IMR-90 (cell line): ENCODE measurements around the gene BMP7. TPM values are rescaled to one million over a fixed set of nuclear protein-coding genes. Genes with fewer than 3 reads are reported as not detected.

Experiments used
- ATAC-seq: fragments of 200-7000 bp; cut with Tn5 transposase; 2 replicates; pipeline ENCODE4 v1.9.1; 2020; ENCODE audit warnings: low read depth, mild to moderate bottlenecking, moderate library complexity
- Bru-seq: library from RNA; stranded (reverse); fragments of 400-500 nt; gene quantifications from one replicate; lab custom pipeline; 2021; lab: Mats Ljungman, UMichigan
- BruChase-seq, 2 experiments: library from RNA; stranded (reverse); fragments of 400-500 nt; gene quantifications; one replicate each; lab custom pipeline; 2021; lab: Mats Ljungman, UMichigan
- BruUV-seq: library from RNA; stranded (reverse); fragments of 400-500 nt; replicated peaks from 2 replicates; lab custom pipeline; 2021; lab: Mats Ljungman, UMichigan
- CTCF ChIA-PET: fragments of 300-600 bp; formaldehyde crosslinking; extraction: SDS; loops from one replicate; lab custom pipeline; 2021; ENCODE audit warnings: antibody characterized with exemption; lab: Yijun Ruan, JAX
- POLR2A ChIA-PET: fragments of 300-600 bp; sonication (Branson Sonifier 250); formaldehyde crosslinking; loops from one replicate; lab custom pipeline; 2022; ENCODE audit warnings: antibody characterized with exemption; ENCODE audit not compliant: unreplicated experiment; lab: Charles Lee
- DNase-seq: peaks from one replicate; pipeline ENCODE4 v3.0.0; 2013
- H2AFZ ChIP-seq: replicated peaks from 2 replicates; pipeline ENCODE3; 2013; ENCODE audit warnings: low read length, mild to moderate bottlenecking; ENCODE audit not compliant: poor library complexity
- H2AK5ac ChIP-seq: 2 replicates; pipeline ENCODE4 v1.6.1; 2013; ENCODE audit warnings: low read depth, low read length, inconsistent platforms
- H2AK9ac ChIP-seq: replicated peaks from 2 replicates; pipeline ENCODE3; 2013; ENCODE audit warnings: mild to moderate bottlenecking, low read depth, low read length, moderate library complexity; ENCODE audit not compliant: poor library complexity
- H2BK120ac ChIP-seq: 2 replicates; pipeline ENCODE4 v1.6.1; 2013; ENCODE audit warnings: low read depth, low read length, inconsistent platforms
- H2BK15ac ChIP-seq: 3 replicates; pipeline ENCODE4 v1.6.1; 2013; ENCODE audit warnings: low read depth, low read length, inconsistent platforms
- H2BK20ac ChIP-seq: 2 replicates; pipeline ENCODE4 v1.6.1; 2013; ENCODE audit warnings: low read depth, mild to moderate bottlenecking, inconsistent platforms, low read length, moderate library complexity
- H2BK5ac ChIP-seq: 2 replicates; pipeline ENCODE4 v1.6.1; 2013; ENCODE audit warnings: mild to moderate bottlenecking, low read depth, low read length, inconsistent platforms; ENCODE audit not compliant: poor library complexity, severe bottlenecking
- H3K14ac ChIP-seq: replicated peaks from 2 replicates; pipeline ENCODE4 v1.6.1; 2013; ENCODE audit warnings: low read depth, low read length, inconsistent platforms
- H3K18ac ChIP-seq: 2 replicates; pipeline ENCODE4 v1.6.1; 2013; ENCODE audit warnings: low read depth, low read length, control low read depth
- H3K23ac ChIP-seq: 2 replicates; pipeline ENCODE4 v1.6.1; 2013; ENCODE audit warnings: low read depth, low read length, inconsistent platforms
- H3K27ac ChIP-seq: 2 replicates; pipeline ENCODE4 v1.5.1; 2013; ENCODE audit warnings: mild to moderate bottlenecking, control low read depth, low read length; ENCODE audit not compliant: insufficient read depth
- H3K27me3 ChIP-seq: 2 replicates; pipeline ENCODE4 v1.6.1; 2013; ENCODE audit warnings: low read length; ENCODE audit not compliant: control insufficient read depth, insufficient read depth
- H3K36me3 ChIP-seq: 2 replicates; pipeline ENCODE4 v1.6.1; 2013; ENCODE audit warnings: low read length, mixed read lengths; ENCODE audit not compliant: control insufficient read depth, insufficient read depth
- H3K4ac ChIP-seq: 2 replicates; pipeline ENCODE4 v1.6.1; 2013; ENCODE audit warnings: low read depth, low read length, inconsistent platforms
- H3K4me1 ChIP-seq: 2 replicates; pipeline ENCODE4 v1.6.1; 2013; ENCODE audit warnings: low read length, mixed read lengths; ENCODE audit not compliant: control insufficient read depth, insufficient read depth
- H3K4me2 ChIP-seq: 2 replicates; pipeline ENCODE4 v1.6.1; 2013; ENCODE audit warnings: low read depth, mild to moderate bottlenecking, control low read depth, low read length, moderate library complexity
- H3K4me3 ChIP-seq: 2 replicates; pipeline ENCODE4 v1.5.1; 2013; ENCODE audit warnings: low read depth, mild to moderate bottlenecking, control low read depth, low read length, moderate library complexity; ENCODE audit not compliant: insufficient read depth
- H3K56ac ChIP-seq: 2 replicates; pipeline ENCODE4 v1.6.1; 2013; ENCODE audit warnings: low read length, inconsistent platforms; ENCODE audit not compliant: insufficient read depth; ENCODE audit errors: extremely low read depth
- H3K79me1 ChIP-seq, 2 experiments: 2 replicates each; pipeline ENCODE4 v1.6.1; 2013; ENCODE audit warnings: low read length in 2 of 2, inconsistent platforms in 1 of 2, low read depth in 1 of 2
- H3K9ac ChIP-seq: 2 replicates; pipeline ENCODE4 v1.6.1; 2013; ENCODE audit warnings: low read depth, low read length, control low read depth
- H3K9me1 ChIP-seq: 2 replicates; pipeline ENCODE4 v1.6.1; 2013; ENCODE audit warnings: low read length, inconsistent platforms; ENCODE audit not compliant: insufficient read depth
- H3K9me3 ChIP-seq: 2 replicates; pipeline ENCODE4 v1.6.1; 2013; ENCODE audit warnings: low read length; ENCODE audit not compliant: control insufficient read depth, insufficient read depth
- H4K20me1 ChIP-seq: 2 replicates; pipeline ENCODE4 v1.6.1; 2013; ENCODE audit warnings: low read length, inconsistent platforms; ENCODE audit not compliant: insufficient read depth
- H4K5ac ChIP-seq: 2 replicates; pipeline ENCODE4 v1.6.1; 2013; ENCODE audit warnings: mild to moderate bottlenecking, low read depth, low read length, control low read depth
- H4K8ac ChIP-seq, 2 experiments: 2 replicates each; pipeline ENCODE4 v1.6.1; 2013; ENCODE audit warnings: low read depth in 2 of 2, low read length in 2 of 2, control low read depth in 1 of 2, inconsistent platforms in 1 of 2
- H4K91ac ChIP-seq: 2 replicates; pipeline ENCODE4 v1.6.1; 2013; ENCODE audit warnings: low read depth, low read length, inconsistent platforms; ENCODE audit not compliant: insufficient read depth
- BHLHE40 ChIP-seq: fragments of 150-350 bp; IDR thresholded peaks from 2 replicates; pipeline ENCODE4 v1.6.1; 2016; ENCODE audit warnings: mild to moderate bottlenecking, low read depth, low read length
- CEBPB ChIP-seq: IDR thresholded peaks from 2 replicates; pipeline ENCODE4 v1.6.1; 2012; ENCODE audit warnings: low read depth, low read length, improper control_type of control experiment
- CHD1 ChIP-seq: IDR thresholded peaks from 2 replicates; pipeline ENCODE4 v1.6.1; 2012; ENCODE audit warnings: low read depth, low read length, improper control_type of control experiment
- FOS ChIP-seq: fragments of 150-350 bp; IDR thresholded peaks from 2 replicates; pipeline ENCODE4 v1.6.1; 2016; ENCODE audit warnings: low read depth, low read length
- MAFK ChIP-seq: IDR thresholded peaks from 2 replicates; pipeline ENCODE4 v1.6.1; 2012; ENCODE audit warnings: low read depth, low read length, improper control_type of control experiment
- MAZ ChIP-seq: IDR thresholded peaks from 2 replicates; pipeline ENCODE4 v1.6.1; 2012; ENCODE audit warnings: low read depth, mild to moderate bottlenecking, low read length, improper control_type of control experiment, moderate library complexity, borderline replicate concordance
- MXI1 ChIP-seq: IDR thresholded peaks from 2 replicates; pipeline ENCODE4 v1.6.1; 2012; ENCODE audit warnings: low read depth, mild to moderate bottlenecking, low read length, moderate library complexity, borderline replicate concordance
- NFE2L2 ChIP-seq: fragments of 150-350 bp; IDR thresholded peaks from 2 replicates; pipeline ENCODE4 v1.6.1; 2016; ENCODE audit warnings: low read depth, mild to moderate bottlenecking, low read length
- RAD21 ChIP-seq: IDR thresholded peaks from 2 replicates; pipeline ENCODE4 v1.6.1; 2012; ENCODE audit warnings: low read length, improper control_type of control experiment
- RFX5 ChIP-seq: IDR thresholded peaks from 2 replicates; pipeline ENCODE4 v1.8.0; 2012; ENCODE audit warnings: low read depth, mild to moderate bottlenecking, low read length, moderate library complexity
- SMC3 ChIP-seq: fragments of 150-350 bp; IDR thresholded peaks from 2 replicates; pipeline ENCODE4 v1.6.1; 2016; ENCODE audit warnings: low read depth, mild to moderate bottlenecking, antibody characterized with exemption, low read length, moderate library complexity
- WGBS, 2 experiments: methylation state at CpG; one replicate each; pipeline versions ENCODE4 v1.1.5 to v1.1.7; 2013; ENCODE audit warnings: missing lambda C conversion rate in 2 of 2; ENCODE audit not compliant: insufficient read length in 1 of 2; ENCODE audit errors: extremely low coverage in 2 of 2; 5-methylcytosine and 5-hydroxymethylcytosine counted together
- dilution Hi-C: fragments of 300-500 bp; cut with HindIII; formaldehyde crosslinking; loops from one replicate; pipeline ENCODE4 v1.14.3; 2018; ENCODE audit warnings: low sequenced_read_pairs; ENCODE audit not compliant: unreplicated experiment
- in situ Hi-C: fragments of 300-500 bp; cut with MboI; formaldehyde crosslinking; loops from 3 replicates; pipeline ENCODE4 v1.14.3; 2019; ENCODE audit warnings: low sequenced_read_pairs, inconsistent platforms, mixed read lengths
- intact Hi-C: fragments of 100-400 bp; cut with micrococcal nuclease; formaldehyde crosslinking; loops from 2 replicates; pipeline ENCODE4 v1.10.0; 2022
- long read RNA-seq: library from polyadenylated mRNA; unstranded; transcript quantifications from one replicate; pipeline ENCODE4 v2.0.0, GENCODE V29; 2021; ENCODE audit not compliant: unreplicated experiment
- polyA plus RNA-seq, 3 experiments: library from polyadenylated mRNA; depleted of rRNA; stranded (reverse); fragments of >200 nt; gene quantifications; 2 replicates each; pipeline ENCODE4 v1.2.3, GENCODE V29; 2012; ENCODE audit warnings: low replicate concordance in 1 of 3
- total RNA-seq: library from RNA; depleted of rRNA; stranded (reverse); fragments of >200 nt; gene quantifications from 2 replicates; pipeline ENCODE4 v1.2.3, GENCODE V29; 2012; rRNA removed
- TF ChIP-seq, protein P1 (sequence below): conservative IDR thresholded peaks from 2 replicates; pipeline ENCODE4 v1.5.1; 2012; ENCODE audit warnings: mild to moderate bottlenecking, low read depth, low read length, improper control_type of control experiment
- TF ChIP-seq, protein P2 (sequence below): fragments of 150-350 bp; IDR thresholded peaks from 2 replicates; pipeline ENCODE4 v1.6.1; 2016; ENCODE audit warnings: low read depth, mild to moderate bottlenecking, low read length, moderate library complexity, borderline replicate concordance

Gene BMP7
- total RNA-seq (not detected in 2 replicates), polyA plus RNA-seq (2012; rRNA removed) (not detected in 2 replicates), Bru-seq, nascent RNA (percentile 8 among the genes with signal in this experiment), BruChase-seq, experiment 1, labeled RNA remaining after a 6-hour chase (percentile 13 among the genes with signal in this experiment), BruChase-seq, experiment 2, labeled RNA remaining after a 2-hour chase (percentile 9 among the genes with signal in this experiment)
- not detected in 2 replicates for polyA plus RNA-seq (2012; cell fraction: cytosol; rRNA removed)
- polyA plus RNA-seq (2012; cell fraction: nucleus; rRNA removed; ENCODE audit: low replicate concordance): not detected in 2 replicates
- long read RNA-seq: 0 reads

DNA sequence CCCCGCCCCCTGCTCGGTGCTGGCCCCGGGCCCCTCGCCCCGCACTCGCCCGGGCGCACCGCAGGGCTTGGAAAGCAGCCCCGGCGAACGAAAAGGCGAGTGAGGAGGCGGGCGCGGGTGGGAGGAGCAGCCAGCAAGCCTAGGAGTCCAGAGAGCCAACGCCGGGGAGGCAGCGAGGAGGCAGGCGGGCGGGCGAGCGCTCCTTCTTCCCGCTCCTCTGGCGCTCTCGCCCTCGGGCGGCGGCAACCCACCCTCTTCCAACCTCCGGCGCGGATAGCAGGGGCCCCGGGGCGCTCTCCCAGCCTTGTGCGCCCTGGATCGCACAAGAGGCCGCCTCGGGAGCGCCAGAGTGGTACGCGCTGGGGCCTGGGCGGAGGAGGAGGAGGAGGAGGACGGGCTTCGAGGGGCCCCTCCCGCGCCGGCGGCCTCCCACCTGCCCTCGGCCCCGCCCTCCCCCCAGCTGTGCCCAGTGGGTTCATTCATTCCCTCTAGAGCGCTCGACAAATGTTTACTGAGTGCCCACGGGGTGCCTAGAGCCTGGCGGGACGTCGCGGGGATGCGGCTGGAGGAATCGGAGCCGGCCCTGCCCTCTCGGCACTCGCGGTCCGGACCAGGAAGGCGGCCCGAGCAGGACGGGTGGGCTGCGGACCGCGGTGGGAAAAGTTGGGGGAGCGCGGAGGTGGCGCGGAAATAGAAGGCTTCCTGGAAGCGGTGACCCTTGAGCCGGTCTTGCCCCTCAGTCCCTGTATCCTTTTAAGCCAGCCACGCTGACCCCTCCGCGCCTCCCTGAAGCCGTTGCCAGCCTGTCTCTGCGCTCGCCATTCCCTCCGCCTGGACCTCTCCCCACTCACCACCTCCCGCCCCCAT is at the start of gene BMP7:
TSS of gene BMP7 (minus strand) at position 351 of the 867 bp plus-strand sequence. CDS start 519 bp downstream, outside the sequence.
- 1% methylated on average over 17 of the region's 84 CpGs; no CpG with 5 or more reads in 1 of the 2 experiments for WGBS, 2 experiments
- BruUV-seq: no TSS peak
- TF ChIP-seq RFX5 (no peak), MAZ (no peak), NFE2L2 (no peak), FOS (no peak), MXI1 (no peak), MAFK (no peak), CHD1 (no peak), CEBPB (no peak), BHLHE40 (no peak), RAD21 (no peak), SMC3 (no peak)
- TF ChIP-seq, protein P1, sequence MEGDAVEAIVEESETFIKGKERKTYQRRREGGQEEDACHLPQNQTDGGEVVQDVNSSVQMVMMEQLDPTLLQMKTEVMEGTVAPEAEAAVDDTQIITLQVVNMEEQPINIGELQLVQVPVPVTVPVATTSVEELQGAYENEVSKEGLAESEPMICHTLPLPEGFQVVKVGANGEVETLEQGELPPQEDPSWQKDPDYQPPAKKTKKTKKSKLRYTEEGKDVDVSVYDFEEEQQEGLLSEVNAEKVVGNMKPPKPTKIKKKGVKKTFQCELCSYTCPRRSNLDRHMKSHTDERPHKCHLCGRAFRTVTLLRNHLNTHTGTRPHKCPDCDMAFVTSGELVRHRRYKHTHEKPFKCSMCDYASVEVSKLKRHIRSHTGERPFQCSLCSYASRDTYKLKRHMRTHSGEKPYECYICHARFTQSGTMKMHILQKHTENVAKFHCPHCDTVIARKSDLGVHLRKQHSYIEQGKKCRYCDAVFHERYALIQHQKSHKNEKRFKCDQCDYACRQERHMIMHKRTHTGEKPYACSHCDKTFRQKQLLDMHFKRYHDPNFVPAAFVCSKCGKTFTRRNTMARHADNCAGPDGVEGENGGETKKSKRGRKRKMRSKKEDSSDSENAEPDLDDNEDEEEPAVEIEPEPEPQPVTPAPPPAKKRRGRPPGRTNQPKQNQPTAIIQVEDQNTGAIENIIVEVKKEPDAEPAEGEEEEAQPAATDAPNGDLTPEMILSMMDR: no peak
- TF ChIP-seq, protein P2, sequence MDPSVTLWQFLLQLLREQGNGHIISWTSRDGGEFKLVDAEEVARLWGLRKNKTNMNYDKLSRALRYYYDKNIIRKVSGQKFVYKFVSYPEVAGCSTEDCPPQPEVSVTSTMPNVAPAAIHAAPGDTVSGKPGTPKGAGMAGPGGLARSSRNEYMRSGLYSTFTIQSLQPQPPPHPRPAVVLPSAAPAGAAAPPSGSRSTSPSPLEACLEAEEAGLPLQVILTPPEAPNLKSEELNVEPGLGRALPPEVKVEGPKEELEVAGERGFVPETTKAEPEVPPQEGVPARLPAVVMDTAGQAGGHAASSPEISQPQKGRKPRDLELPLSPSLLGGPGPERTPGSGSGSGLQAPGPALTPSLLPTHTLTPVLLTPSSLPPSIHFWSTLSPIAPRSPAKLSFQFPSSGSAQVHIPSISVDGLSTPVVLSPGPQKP: no peak

More for the DNA sequence above, at the start of gene BMP7:
- Histone ChIP-seq H3K4ac (no peak within 1 kb of the TSS), H3K9me3 (no peaks in the 10 kb centered on the region), H4K5ac (no peak within 1 kb of the TSS), H3K4me3 (no peak within 1 kb of the TSS), H4K8ac (no peak within 1 kb of the TSS), H4K20me1 (no peaks in the 10 kb centered on the region), H3K18ac (no peak within 1 kb of the TSS), H3K36me3 (no peaks in the 10 kb centered on the region), H2BK15ac (no peak within 1 kb of the TSS), H3K9ac (no peak within 1 kb of the TSS), H2AK5ac (no peak within 1 kb of the TSS), H2BK5ac (no peak within 1 kb of the TSS), H3K23ac (no peak within 1 kb of the TSS), H2BK120ac (no peak within 1 kb of the TSS), H3K9me1 (no peaks in the 10 kb centered on the region), H2BK20ac (no peak within 1 kb of the TSS), H3K56ac (no peak within 1 kb of the TSS), H3K4me1 (no peaks in the 10 kb centered on the region), H2AK9ac (no peak within 1 kb of the TSS), H3K27me3 (peaks cover 57% of the 10 kb centered on the region), H3K4me2 (no peak within 1 kb of the TSS), H3K14ac (no peak within 1 kb of the TSS), H3K27ac (no peak within 1 kb of the TSS), H2AFZ (peak within 1 kb of the TSS; percentile 43), H4K91ac (no peak within 1 kb of the TSS), H3K79me1 (no peaks in the 10 kb centered on the region)
- ATAC-seq: no peak
- no peak for DNase-seq
- in situ Hi-C loops (no loop called here), dilution Hi-C loops (no loop called here), intact Hi-C loops (no loop called here)
- CTCF ChIA-PET: no interaction called here
- POLR2A ChIA-PET: no interaction called here
